Measurements from ENCODE around the gene ZNF614.
A peak's percentile ranks its signal among the peaks of the same experiment; 100 is the strongest.
"Not testable (repeated sequence)": the region's sequence is repeated elsewhere in the genome, so short reads cannot be mapped to it uniquely, and the experiment has no call there.

The ZNF614 gene

GRCh38 chr19:51986309-51987291 is 41.6 kb downstream of the ZNF614 start, which contains the start of gene ZNF350:
Gene ZNF350 (minus strand): TSS chr19:51986840. CDS start chr19:51974360, 12,480 bp downstream.
- DNase-seq: peak; percentile 96

- no peak for DNase-seq
Measured at GRCh38 chr19:51983361-51983760, 44.8 kb downstream of the ZNF614 start.

- DNase-seq: not testable (repeated sequence)
Measured at GRCh38 chr19:51980926-51981325, 47.3 kb downstream of the ZNF614 start.

- DNase-seq: no peak
Measured at GRCh38 chr19:51980116-51980736, 48.0 kb downstream of the ZNF614 start.

- no peak for DNase-seq
Measured at GRCh38 chr19:51978882-51979281, 49.3 kb downstream of the ZNF614 start.

- DNase-seq: no peak
Measured at GRCh38 chr19:51977346-51977745, 50.8 kb downstream of the ZNF614 start.

- DNase-seq: no peak
Measured at GRCh38 chr19:51976852-51977251, 51.3 kb downstream of the ZNF614 start.

GRCh38 chr19:51975787-51976186 is 52.4 kb downstream of the ZNF614 start:
- DNase-seq: not testable (repeated sequence)

GRCh38 chr19:51971624-51972023 is 56.6 kb downstream of the ZNF614 start:
- DNase-seq: peak; percentile 23

- no peak for DNase-seq
Measured at GRCh38 chr19:51970718-51971117, 57.5 kb downstream of the ZNF614 start.

GRCh38 chr19:51965583-51965982 is 62.6 kb downstream of the ZNF614 start:
- DNase-seq: no peak
